PC-3 (cell line): Measurements from ENCODE around the gene MYO5B.

Experiments
- EZH2 ChIP-seq: fragments of 300-600 bp; sonication (generic); IDR thresholded peaks from one replicate; pipeline ENCODE4 v1.6.1; 2017; ENCODE audit warnings: antibody characterized with exemption, mild to moderate bottlenecking, low read length; ENCODE audit not compliant: unreplicated experiment
- EZH2phosphoT487 ChIP-seq: fragments of 300-600 bp; sonication (generic); IDR thresholded peaks from 2 replicates; pipeline ENCODE4 v1.6.1; 2018; ENCODE audit warnings: mild to moderate bottlenecking, antibody characterized with exemption, low read length, borderline replicate concordance
- TF ChIP-seq, protein P1 (sequence below): fragments of 300-600 bp; sonication (generic); conservative IDR thresholded peaks from 2 replicates; pipeline ENCODE4 v1.5.1; 2017; ENCODE audit warnings: antibody characterized with exemption, low read depth, mild to moderate bottlenecking, low read length

- TF ChIP-seq EZH2 = no peak
- TF ChIP-seq EZH2phosphoT487 = no peak
- TF ChIP-seq, protein P1, sequence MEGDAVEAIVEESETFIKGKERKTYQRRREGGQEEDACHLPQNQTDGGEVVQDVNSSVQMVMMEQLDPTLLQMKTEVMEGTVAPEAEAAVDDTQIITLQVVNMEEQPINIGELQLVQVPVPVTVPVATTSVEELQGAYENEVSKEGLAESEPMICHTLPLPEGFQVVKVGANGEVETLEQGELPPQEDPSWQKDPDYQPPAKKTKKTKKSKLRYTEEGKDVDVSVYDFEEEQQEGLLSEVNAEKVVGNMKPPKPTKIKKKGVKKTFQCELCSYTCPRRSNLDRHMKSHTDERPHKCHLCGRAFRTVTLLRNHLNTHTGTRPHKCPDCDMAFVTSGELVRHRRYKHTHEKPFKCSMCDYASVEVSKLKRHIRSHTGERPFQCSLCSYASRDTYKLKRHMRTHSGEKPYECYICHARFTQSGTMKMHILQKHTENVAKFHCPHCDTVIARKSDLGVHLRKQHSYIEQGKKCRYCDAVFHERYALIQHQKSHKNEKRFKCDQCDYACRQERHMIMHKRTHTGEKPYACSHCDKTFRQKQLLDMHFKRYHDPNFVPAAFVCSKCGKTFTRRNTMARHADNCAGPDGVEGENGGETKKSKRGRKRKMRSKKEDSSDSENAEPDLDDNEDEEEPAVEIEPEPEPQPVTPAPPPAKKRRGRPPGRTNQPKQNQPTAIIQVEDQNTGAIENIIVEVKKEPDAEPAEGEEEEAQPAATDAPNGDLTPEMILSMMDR = no peak
Measured at GRCh38 chr18:50065039-50065438, 129.9 kb downstream of the MYO5B start.
